Upper lobe of left lung (tissue), 4 donors: ENCODE measurements around the gene RAD51D.

ENCODE experiments used
- CTCF ChIP-seq, 6 experiments: fragments of 450-650 bp in 4 of 6; fragments of 200-600 bp in 2 of 6; sonication (generic) in 2 of 6; IDR thresholded peaks; one replicate each; pipeline ENCODE4 v1.5.1; 2016 to 2019; ENCODE audit warnings: antibody characterized with exemption in 6 of 6
- EP300 ChIP-seq, 4 donors: sonication (generic); formaldehyde crosslinking; IDR thresholded peaks; one replicate each; pipeline ENCODE4 v1.5.1; 2017; ENCODE audit warnings: antibody characterized with exemption in 4 of 4, control low read depth in 2 of 4
- POLR2A ChIP-seq, 4 donors: fragments of 450-650 bp; IDR thresholded peaks; one replicate each; pipeline ENCODE4 v1.5.1; 2016 to 2017; ENCODE audit warnings: antibody characterized with exemption in 4 of 4, mild to moderate bottlenecking in 2 of 4
- POLR2AphosphoS5 ChIP-seq, 2 donors: sonication (generic); formaldehyde crosslinking; IDR thresholded peaks; one replicate each; pipeline ENCODE4 v1.5.1; 2017; ENCODE audit warnings: antibody characterized with exemption in 2 of 2

DNA sequence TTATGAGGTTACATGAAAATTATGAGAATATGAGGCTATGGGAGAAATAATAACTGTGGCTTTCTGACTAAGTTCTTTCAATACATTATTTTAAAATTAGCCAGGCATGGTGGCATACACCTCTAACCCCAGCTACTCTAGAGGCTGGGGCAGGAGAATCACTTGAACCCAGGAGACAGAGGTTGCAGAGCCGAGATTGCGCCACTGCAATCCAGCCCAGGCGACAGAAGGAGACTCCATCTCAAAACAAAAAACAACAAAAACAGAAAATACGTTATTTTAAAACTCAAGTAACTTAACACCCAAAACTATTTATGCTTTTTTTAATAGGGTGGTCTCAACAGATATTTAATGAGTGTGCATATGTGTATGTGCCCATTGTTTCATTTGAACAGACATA is 53.8 kb downstream of the RAD51D start:
- TF ChIP-seq CTCF (IDR thresholded peaks at IDR 0.05) (no peak), EP300 (IDR thresholded peaks at IDR 0.05) (no peak), POLR2AphosphoS5 (IDR thresholded peaks at IDR 0.05) (no peak), POLR2A (IDR thresholded peaks at IDR 0.05) (no peak)
